Esophagus muscularis mucosa (tissue), 4 donors: ENCODE measurements around the gene TRAPPC5. TPM values are rescaled to one million over a fixed set of nuclear protein-coding genes. Genes with fewer than 3 reads are reported as not detected.

Experiments
- DNase-seq: peaks from one replicate; pipeline ENCODE4 v3.0.0-alpha.2; 2017; ENCODE audit errors: extremely low spot score
- H3K27ac ChIP-seq, 4 donors: fragments of 200-600 bp; sonication (generic); replicated peaks in 1 of 4; 1 replicate in 3 of 4; 2 replicates in 1 of 4; pipeline ENCODE4 v1.5.1; 2016 to 2019; ENCODE audit warnings: mild to moderate bottlenecking in 1 of 4
- H3K27me3 ChIP-seq, 4 donors: fragments of 200-600 bp; sonication (generic); one replicate each; pipeline versions ENCODE4 v1.5.1 to v1.6.0; 2016 to 2019
- H3K36me3 ChIP-seq, 4 donors: fragments of 200-600 bp; sonication (generic); one replicate each; pipeline ENCODE4 v1.5.1; 2016 to 2019
- H3K4me1 ChIP-seq, 4 donors: fragments of 200-600 bp; sonication (generic); one replicate each; pipeline ENCODE4 v1.5.1; 2016 to 2019
- H3K4me3 ChIP-seq, 4 donors: fragments of 200-600 bp; sonication (generic); 1 replicate in 2 of 4; 2 replicates in 2 of 4; pipeline ENCODE4 v1.5.1; 2016 to 2019; ENCODE audit warnings: mild to moderate bottlenecking in 4 of 4, moderate library complexity in 1 of 4
- H3K9me3 ChIP-seq, 4 donors: fragments of 200-600 bp; sonication (generic); 1 replicate in 3 of 4; 2 replicates in 1 of 4; pipeline ENCODE4 v1.5.1; 2016 to 2019
- CTCF ChIP-seq, 3 experiments: fragments of 200-600 bp in 2 of 3; fragments of 450-650 bp in 1 of 3; sonication (generic) in 2 of 3; IDR thresholded peaks; one replicate each; pipeline ENCODE4 v1.5.1; 2017 to 2019; ENCODE audit warnings: antibody characterized with exemption in 3 of 3, mild to moderate bottlenecking in 2 of 3, moderate library complexity in 1 of 3
- EP300 ChIP-seq: sonication (generic); formaldehyde crosslinking; IDR thresholded peaks from one replicate; pipeline ENCODE4 v1.6.1; 2017; ENCODE audit warnings: antibody characterized with exemption
- POLR2A ChIP-seq: fragments of 450-650 bp; IDR thresholded peaks from one replicate; pipeline ENCODE4 v1.6.1; 2017; ENCODE audit warnings: antibody characterized with exemption, moderate library complexity, mild to moderate bottlenecking, low read depth
- POLR2AphosphoS5 ChIP-seq, 2 donors: sonication (generic); formaldehyde crosslinking; IDR thresholded peaks; one replicate each; pipeline ENCODE4 v1.6.1; 2017; ENCODE audit warnings: antibody characterized with exemption in 2 of 2
- WGBS: methylation state at CpG from one replicate; pipeline ENCODE4 v1.1.5; 2018; 5-methylcytosine and 5-hydroxymethylcytosine counted together
- intact Hi-C: fragments of 100-400 bp; cut with DNase I; formaldehyde crosslinking; loops from one replicate; pipeline ENCODE4 v1.15.1; 2023
- total RNA-seq, 4 donors: library from RNA; depleted of rRNA; stranded (reverse); fragments of >200 nt; gene quantifications; one replicate each; pipeline versions ENCODE4 v1.1.0 to v1.2.1, GENCODE V29; 2016

Gene TRAPPC5
- total RNA-seq, 4 donors from 2014 or later = 12.5 to 84.7 (median 64.8) TPM

- no peak for TF ChIP-seq POLR2A
- TF ChIP-seq EP300 = no peak
- TF ChIP-seq CTCF (IDR thresholded peaks at IDR 0.05) = no peak
- no peak for TF ChIP-seq POLR2AphosphoS5 (IDR thresholded peaks at IDR 0.05)
- Histone ChIP-seq H3K27ac (no peak overlapping the region), H3K9me3 (no peaks in the 10 kb centered on the region), H3K4me1 (peaks cover 0 to 11% (median 5%) of the 10 kb centered on the region in 4 donors), H3K4me3 (no peak overlapping the region), H3K36me3 (no peaks in the 10 kb centered on the region), H3K27me3 (peaks cover 0 to 87% (median 20%) of the 10 kb centered on the region in 4 donors)
- no peak for DNase-seq
- intact Hi-C loops = no loop called here
- 46% methylated on average over 10 of the region's 12 CpGs for WGBS
These were observed 41.7 kb upstream of the TRAPPC5 start for GRCh38 chr19:7638802-7639465.

- intact Hi-C loops = no loop called here
- no peak for TF ChIP-seq POLR2A
- TF ChIP-seq POLR2AphosphoS5 (IDR thresholded peaks at IDR 0.05) = no peak
- no peak for TF ChIP-seq EP300
- TF ChIP-seq CTCF (IDR thresholded peaks at IDR 0.05) = no peak
- Histone ChIP-seq H3K27me3 (peaks cover 0 to 96% (median 20%) of the 10 kb centered on the region in 4 donors), H3K9me3 (no peaks in the 10 kb centered on the region), H3K4me1 (peaks cover 0 to 11% (median 5%) of the 10 kb centered on the region in 4 donors), H3K36me3 (no peaks in the 10 kb centered on the region), H3K27ac (no peak overlapping the region), H3K4me3 (no peak overlapping the region)
- WGBS = 96% methylated on average over 13 of the region's 13 CpGs
- DNase-seq = no peak
These were observed 40.7 kb upstream of the TRAPPC5 start for GRCh38 chr19:7639863-7640348.

- Histone ChIP-seq H3K27me3 (peaks cover 0 to 94% (median 22%) of the 10 kb centered on the region in 4 donors), H3K27ac (no peak overlapping the region), H3K36me3 (no peaks in the 10 kb centered on the region), H3K9me3 (no peaks in the 10 kb centered on the region), H3K4me3 (no peak overlapping the region), H3K4me1 (peaks cover 0 to 11% (median 5%) of the 10 kb centered on the region in 4 donors)
- 90% methylated on average over 9 of the region's 11 CpGs for WGBS
- DNase-seq = no peak
- intact Hi-C loops = no loop called here
- no peak for TF ChIP-seq POLR2A
- no peak for TF ChIP-seq CTCF (IDR thresholded peaks at IDR 0.05)
- no peak for TF ChIP-seq POLR2AphosphoS5 (IDR thresholded peaks at IDR 0.05)
- TF ChIP-seq EP300 = no peak
These were observed 39.8 kb upstream of the TRAPPC5 start for GRCh38 chr19:7640803-7641202.

GRCh38 chr19:7641290-7642276, 39.0 kb upstream of the TRAPPC5 start:
- no peak for DNase-seq
- intact Hi-C loops = no loop called here
- Histone ChIP-seq H3K36me3 (no peaks in the 10 kb centered on the region), H3K9me3 (no peaks in the 10 kb centered on the region), H3K4me3 (no peak overlapping the region), H3K4me1 (peaks cover 0 to 10% (median 5%) of the 10 kb centered on the region in 4 donors), H3K27me3 (peaks cover 0 to 94% (median 20%) of the 10 kb centered on the region in 4 donors), H3K27ac (no peak overlapping the region)
- WGBS = 84% methylated on average over 38 of the region's 43 CpGs
- TF ChIP-seq POLR2A (no peak), EP300 (no peak), CTCF (IDR thresholded peaks at IDR 0.05) (no peak), POLR2AphosphoS5 (IDR thresholded peaks at IDR 0.05) (no peak)
